Raji (cell line): ENCODE data around the gene PLAAT5.

Experiments used
- POLR2A ChIP-seq: IDR thresholded peaks from 2 replicates; pipeline ENCODE4 v1.6.1; 2011; ENCODE audit warnings: low read depth, low read length, control low read depth; ENCODE audit not compliant: insufficient read depth

PLAAT5 gene

DNA sequence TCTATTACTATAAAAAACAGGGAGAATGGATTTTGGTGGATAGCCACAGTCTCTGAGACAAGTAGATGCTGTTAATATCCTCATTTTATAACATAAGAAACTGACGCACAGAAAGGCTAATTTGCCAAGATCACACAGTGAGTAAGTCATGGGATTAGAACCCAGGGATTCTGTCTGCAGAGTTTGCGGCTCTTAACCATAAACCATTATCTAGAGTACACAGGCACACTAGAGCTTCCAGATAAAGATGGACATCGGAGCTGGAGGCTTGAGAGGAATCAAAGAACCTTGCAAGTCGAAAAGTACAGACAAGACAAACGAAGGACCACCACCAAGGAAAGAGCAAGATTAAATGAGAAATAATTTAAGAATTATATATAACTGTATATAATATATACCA is 26.2 kb upstream of the PLAAT5 start:
- no peak for TF ChIP-seq POLR2A

DNA sequence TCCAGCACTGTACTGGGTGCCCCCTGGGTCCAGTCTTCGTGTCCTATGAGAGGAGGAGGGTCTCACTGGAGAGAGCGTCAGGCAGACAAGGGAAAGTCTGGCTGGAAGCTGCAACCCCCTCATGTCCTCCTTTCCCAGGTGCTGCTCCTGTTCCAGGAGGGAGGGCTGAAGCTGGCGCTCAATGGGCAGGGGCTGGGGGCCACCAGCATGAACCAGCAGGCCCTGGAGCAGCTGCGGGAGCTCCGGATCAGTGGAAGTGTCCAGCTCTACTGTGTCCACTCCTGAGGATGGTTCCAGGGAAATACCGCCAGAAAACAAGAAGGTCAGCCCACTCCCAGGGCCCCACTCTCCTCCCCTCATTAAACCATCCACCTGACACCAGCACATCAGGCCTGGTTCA is 25.1 kb upstream of the PLAAT5 start:
- no peak for TF ChIP-seq POLR2A

DNA sequence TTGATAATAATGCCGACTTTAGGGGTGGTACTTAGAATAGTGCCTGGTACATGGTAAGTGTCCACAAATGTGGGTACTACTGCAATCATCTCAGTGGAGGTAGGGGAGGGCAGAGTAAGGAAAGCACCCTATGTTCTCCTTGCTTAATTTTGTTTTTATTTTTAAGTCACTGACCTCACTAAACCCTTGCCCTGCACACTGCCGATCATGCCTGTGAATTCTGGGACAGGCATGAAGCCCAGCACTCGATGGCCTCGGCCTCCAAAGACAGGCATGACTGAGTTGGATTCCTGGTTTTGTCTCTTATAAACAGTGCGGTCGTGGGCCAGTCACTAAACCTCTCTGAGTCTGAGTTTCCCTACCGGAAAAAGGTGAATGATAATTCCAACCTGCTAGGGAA is 21.8 kb upstream of the PLAAT5 start:
- TF ChIP-seq POLR2A: no peak

DNA sequence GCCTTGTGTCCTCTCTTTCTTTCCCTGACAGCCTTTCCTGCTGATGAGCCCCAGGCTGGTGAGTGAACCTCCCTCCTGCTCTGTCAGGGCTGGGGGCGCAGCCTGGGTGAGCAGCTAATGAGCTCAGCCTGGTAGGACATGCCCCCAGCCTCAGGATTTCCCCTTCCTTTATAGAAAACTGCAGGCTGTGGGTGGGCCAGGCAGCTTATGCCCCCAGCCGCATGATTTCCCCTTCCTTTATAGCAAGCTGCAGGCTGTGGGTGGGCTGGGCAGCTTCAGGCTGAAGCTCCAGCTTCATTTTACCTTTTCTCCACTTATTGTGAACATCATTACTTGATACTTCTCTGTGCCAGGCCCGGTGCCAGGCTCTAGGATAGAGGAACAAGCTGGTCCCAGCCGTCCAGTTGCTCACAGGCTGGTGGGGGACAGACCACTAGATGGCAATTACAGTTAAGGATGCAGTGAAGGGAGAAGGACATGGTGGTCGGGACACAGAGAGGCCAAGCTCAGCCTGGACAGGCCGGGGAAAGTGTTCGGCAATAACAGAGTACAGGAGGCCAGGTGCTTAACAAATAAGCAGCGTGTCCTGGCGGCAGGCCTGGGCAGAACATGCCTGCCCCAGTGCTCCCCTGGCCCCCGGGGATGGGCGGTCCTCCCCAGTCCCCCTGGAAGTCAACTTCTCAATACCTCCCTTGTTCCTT is 20.2 kb upstream of the PLAAT5 start:
- no peak for TF ChIP-seq POLR2A

DNA sequence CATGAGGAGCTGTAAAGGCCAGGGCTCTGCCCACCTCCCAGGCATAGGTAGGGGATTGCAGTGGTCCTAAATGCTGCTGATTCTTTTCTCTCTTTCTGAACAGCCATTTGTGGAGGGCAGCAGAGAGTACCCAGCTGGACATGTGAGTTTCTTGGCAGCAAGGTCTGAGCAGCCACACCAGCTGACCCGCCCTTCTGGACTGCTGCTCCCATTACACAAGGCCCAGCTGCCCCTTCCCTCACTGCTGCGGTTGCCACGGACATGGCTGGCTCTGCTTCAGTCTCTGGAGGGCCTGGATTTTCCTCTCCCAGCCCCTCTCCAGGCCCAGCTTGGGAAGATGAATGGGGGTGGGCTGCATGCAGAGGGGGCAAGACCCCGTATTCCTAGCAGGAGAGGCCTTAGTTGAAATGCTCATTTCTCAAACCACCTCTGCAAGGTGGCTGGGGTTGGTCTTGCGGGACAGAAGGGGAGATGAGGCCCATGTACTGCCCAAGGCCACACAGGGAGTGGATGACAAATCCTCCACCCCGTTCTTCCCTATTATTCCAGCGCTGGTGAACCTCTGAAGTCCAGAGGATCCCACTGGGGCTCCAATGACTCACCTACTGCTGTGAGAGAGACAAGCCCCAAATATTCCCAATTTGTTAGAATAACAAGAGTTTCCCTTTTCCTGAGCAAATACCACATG is 19.5 kb upstream of the PLAAT5 start:
- TF ChIP-seq POLR2A: no peak

- no peak for TF ChIP-seq POLR2A
Measured at GRCh38 chr11:63508745-63509144, 17.8 kb upstream of the PLAAT5 start.

GRCh38 chr11:63508009-63508408 is 17.0 kb upstream of the PLAAT5 start:
- no peak for TF ChIP-seq POLR2A

GRCh38 chr11:63507511-63507910 is 16.5 kb upstream of the PLAAT5 start:
- no peak for TF ChIP-seq POLR2A

GRCh38 chr11:63506876-63507275 is 15.9 kb upstream of the PLAAT5 start:
- no peak for TF ChIP-seq POLR2A

DNA sequence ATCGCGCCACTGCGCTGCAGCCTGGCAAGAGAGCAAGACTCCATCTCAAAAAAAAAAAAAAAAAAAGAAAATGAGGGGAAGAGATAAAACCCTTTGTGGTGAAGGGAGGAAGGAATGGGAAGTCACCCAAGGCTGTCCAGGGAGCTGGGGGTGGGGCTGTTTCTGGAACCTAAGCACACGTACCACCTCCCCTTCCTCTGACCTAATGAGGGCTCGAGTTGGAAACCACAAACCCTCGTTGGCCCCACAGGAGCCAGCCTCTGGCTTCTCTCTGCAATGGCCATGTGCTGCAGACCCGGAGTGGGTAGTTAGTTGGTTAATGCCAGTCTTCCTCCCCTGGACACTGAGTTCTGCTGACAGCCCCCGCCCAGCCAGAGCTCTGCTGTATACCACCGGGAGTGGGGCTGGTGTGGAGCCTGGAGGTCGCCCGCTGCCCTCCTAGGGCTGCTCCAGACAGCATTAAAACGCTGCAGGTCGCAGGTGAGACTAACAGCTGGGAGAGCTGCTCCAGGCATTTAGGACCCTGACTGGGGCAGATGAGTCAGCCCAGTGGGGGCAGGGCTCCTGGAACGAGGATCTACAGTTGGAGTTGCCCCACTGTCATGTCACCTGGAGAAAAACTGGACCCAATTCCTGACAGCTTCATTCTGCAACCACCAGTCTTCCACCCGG is 15.0 kb upstream of the PLAAT5 start, which contains the start of gene LGALS12:
Gene LGALS12 (plus strand): TSS at position 228 of the 672 bp plus-strand sequence. CDS start 375 bp downstream, at position 603.
- no peak for TF ChIP-seq POLR2A

DNA sequence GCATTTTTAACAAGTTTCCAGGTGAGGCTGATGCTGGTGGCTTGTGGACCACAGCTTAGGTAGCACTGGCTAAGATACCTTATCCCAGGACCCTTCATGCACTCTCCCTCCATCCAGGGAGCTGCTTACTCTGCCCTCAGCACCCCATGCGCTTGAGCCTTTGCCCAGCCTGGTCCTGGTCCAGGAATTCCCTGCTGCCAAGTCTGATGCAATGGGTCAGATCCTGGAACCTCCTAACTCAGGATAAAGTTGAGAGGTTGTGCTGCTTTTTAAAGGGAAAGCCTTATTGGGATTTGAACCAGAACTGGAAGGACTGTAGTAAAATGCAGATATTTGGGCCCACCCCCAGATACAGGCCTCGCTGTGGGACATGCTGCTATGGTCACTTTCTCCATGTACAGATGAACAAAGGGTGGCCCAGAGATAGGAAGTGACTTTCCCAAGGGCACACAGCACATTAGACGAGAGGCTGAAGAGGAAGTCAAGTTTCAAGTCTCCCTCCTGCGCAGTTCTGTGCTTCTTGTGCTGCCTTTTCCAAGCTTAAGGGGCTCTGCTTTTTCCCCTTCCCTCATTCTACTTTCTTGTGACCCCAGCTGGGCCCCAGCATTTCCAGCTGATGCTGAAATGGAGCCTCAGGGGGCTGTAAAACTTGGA is 14.1 kb upstream of the PLAAT5 start:
- no peak for TF ChIP-seq POLR2A

DNA sequence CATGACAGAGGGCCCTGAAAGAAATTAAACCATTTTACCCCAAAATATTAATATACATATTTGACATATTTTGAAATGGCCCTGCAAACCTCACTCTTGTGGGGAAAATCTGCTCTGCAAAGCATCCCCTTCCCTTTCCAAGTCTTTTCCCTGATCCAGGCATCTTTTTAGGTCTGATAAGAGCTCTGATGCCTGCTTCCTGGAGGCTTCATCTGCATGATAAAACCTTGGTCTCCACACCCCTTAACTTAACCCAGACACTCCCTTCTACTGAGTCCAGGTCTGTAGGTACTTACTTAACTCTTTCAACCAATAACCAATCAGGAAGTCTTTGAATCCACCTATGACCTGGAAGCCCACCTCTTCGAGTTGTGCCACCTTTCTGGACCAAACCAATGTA is 13.1 kb upstream of the PLAAT5 start:
- TF ChIP-seq POLR2A: no peak

DNA sequence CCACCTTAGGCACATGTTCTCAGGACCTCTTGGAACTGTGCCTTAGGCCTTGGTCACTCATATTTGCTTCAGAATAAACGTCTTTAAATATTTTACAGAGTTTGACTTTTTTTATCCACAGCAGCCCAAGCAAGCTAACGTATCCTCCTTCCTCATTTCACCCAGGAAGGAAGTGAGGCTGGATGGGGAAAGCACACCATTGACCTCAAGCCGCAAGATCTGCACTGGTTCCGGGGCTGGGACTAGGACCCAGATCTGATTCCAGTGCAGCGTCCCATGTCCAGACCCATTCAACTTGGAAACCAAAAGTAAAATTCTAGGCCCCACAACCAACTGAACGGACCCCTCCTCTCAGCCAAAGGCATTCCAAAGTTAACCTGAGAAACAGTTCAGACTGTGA is 12.5 kb upstream of the PLAAT5 start:
- TF ChIP-seq POLR2A: no peak

GRCh38 chr11:63502252-63502820 is 11.4 kb upstream of the PLAAT5 start:
- TF ChIP-seq POLR2A: no peak

DNA sequence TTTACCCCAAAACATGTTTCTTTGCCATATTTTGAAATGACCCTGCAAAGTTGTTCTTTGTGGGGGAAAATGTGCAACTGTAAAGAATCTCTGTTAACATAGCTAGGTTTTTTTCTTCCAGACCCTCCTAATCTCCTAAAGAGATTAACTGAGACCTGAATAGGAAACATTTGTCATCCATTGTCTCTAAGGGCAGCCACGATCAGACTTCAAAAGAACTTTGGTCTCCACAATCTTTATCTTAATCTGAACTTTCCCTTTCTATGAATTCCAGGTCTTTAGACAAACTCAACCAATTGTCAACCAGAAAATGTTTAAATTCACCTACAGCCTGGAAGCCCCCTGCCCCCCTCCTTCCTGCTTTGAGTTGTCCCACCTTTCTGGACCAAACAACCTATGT is 10.3 kb upstream of the PLAAT5 start:
- no peak for TF ChIP-seq POLR2A
